ENCODE results near the gene FN1.

Gene FN1

DNA sequence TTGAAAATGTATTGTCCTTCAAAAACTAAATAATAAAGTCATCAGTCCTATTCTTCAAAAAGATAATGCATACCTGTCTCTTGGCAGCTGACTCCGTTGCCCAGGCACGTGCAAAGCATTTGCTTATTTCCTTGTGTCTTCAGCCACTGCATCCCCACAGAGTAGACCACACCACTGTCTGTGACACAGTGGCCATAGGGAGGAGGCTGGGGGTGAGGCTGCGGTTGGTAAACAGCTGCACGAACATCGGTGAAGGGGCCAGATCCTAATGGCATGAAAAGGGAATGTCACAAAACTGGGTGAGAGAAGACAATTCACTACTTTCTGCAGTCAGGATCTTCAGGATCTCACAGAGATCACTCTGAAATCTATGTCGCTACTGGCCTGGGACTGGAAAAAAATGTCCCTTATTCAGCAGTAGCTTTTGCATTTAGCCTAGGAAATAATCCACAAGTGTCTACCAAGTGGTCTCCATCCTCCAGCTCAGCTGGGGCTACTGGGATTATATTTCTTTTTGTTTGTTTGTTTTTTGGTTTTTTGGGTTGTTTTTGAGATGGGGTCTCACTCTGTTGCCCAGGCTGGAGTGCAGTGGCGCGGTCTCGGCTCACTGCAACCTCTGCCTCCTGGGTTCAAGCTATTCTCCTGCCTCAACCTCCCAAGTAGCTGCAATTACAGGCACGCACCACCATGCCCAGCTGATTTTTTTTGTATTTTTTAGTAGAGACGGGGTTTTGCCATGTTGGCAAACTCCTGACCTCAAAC, 10.7 kb downstream of the FN1 start:
- peak overlapping the region; percentile 20 for H3K4me3 ChIP-seq (ENCODE audit: low read depth, low read length)
- no peak for DNase-seq (ENCODE audit: low read depth)

DNA sequence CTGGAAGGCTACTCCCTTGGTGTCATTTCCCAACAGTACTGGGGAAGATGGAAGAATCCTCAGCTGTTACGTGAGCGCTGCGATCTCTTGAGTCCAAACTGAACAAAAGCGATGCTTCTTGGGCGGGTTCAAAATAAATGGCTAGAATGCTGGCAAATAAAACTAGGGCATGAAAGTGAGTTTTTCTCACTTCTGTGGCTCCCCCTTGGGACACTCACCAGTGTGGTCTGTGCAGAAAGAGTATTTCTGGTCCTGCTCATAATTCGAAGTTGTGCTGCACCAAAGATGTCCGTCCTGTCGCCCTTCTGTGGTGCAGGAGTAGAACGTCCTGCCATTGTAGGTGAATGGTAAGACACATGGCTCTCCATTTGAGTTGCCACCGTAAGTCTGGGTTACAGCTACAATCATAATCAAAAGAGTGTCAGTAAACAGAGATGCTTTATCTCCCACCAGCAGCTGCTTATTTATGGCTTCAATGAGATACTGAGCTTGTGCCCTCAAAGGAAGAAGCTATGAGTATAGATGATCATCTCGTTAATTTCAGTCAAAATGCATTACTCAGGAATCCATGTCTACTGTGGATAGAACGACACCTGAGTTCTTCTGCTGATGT, 11.8 kb downstream of the FN1 start:
- H3K4me3 ChIP-seq (ENCODE audit: low read depth, low read length), result peak overlapping the region; percentile 22
- DNase-seq (ENCODE audit: low read depth), result no peak

DNA sequence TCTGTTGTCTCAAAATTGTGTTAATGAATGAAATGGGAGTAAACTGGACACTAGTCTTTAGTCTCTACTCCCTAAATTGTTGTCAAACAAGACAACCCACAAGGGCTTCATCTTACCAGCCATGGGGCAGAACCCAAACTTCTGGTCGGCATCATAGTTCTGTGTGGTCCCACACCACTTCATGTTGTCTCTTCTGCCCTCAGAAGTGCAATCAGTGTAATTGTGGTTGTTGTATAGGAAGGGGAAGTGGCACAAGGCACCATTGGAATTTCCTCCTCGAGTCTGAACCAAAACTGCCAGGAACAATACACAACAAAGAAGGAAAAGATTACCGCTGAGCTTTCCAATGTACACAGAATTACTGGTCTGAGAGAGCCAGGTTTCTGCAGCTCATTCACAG, 12.6 kb downstream of the FN1 start:
- no peak for DNase-seq (ENCODE audit: low read depth)

GRCh38 chr2:215422676-215423075, 13.2 kb downstream of the FN1 start:
- no peak for DNase-seq (ENCODE audit: low read depth)
- H3K4me3 ChIP-seq (ENCODE audit: low read depth, low read length), result peak overlapping the region; percentile 9

More for the DNA sequence above, 12.6 kb downstream of the FN1 start:
- peak overlapping the region; percentile 24 for H3K4me3 ChIP-seq (ENCODE audit: low read depth, low read length)

DNA sequence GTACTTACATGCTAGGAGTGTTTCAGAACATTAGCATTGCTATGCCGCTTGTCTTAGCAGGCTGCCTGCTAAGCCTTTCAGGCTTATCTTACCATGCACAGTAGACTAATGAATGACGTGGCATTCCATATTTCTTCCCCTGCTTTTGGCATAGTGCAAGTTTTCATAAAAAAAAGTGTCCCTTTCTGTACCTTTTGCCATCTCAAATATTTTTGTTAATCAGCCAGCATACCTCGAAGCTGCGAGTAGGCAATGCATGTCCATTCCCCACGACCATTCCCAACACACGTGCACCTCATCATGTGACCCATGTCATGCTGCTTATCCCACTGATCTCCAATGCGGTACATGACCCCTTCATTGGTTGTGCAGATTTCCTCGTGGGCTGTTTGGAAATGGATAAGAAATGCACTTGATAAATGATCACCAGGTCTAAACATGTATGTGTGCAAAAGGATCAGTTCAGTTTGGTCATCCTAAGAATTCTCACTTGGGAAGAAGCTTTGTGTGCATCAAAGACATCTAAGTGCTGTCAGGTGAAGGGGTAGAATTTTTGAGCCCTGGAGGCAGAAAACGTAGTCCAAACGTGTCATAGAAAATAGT, 13.9 kb downstream of the FN1 start:
- no peak for DNase-seq (ENCODE audit: low read depth)
- H3K4me3 ChIP-seq (ENCODE audit: low read depth, low read length), result peak overlapping the region; percentile 9

GRCh38 chr2:215420471-215420935, 15.4 kb downstream of the FN1 start:
- H3K4me3 ChIP-seq (ENCODE audit: low read depth, low read length), result peak overlapping the region; percentile 12
- DNase-seq (ENCODE audit: low read depth), result no peak

DNA sequence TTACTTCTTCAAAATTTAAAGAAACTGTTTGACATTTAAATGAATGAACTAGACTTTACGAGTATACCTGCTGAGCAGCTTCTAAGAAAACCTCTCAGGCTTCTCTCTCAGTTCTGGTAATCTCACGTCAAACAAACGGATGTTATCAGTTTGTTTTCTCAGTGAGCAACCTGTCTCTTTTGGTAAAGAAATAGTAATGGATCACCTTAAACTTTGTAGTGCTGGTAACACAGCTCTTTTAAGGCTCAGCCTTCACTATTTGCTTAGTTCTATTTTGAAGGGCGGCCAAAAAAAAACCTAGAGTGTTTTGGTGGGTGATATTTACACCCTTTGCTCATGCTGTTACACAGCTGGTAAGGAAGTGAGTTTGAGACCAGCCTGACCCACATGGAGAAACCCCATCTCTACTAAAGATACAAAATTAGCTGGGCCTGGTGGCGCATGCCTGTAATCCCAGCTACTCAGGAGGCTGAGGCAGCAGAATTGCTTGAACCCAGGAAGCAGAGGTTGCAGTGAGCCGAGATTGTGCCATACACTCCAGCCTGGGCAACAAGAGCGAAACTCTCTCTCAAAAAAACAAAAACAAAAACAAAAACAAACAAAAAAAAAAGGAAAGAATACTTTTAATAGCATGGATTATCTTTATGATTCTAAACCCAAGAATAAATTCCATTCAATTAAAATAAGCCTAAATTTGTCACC, 15.9 kb downstream of the FN1 start:
- H3K4me3 ChIP-seq (ENCODE audit: low read depth, low read length), result peak overlapping the region; percentile 18
- no peak for DNase-seq (ENCODE audit: low read depth)

DNA sequence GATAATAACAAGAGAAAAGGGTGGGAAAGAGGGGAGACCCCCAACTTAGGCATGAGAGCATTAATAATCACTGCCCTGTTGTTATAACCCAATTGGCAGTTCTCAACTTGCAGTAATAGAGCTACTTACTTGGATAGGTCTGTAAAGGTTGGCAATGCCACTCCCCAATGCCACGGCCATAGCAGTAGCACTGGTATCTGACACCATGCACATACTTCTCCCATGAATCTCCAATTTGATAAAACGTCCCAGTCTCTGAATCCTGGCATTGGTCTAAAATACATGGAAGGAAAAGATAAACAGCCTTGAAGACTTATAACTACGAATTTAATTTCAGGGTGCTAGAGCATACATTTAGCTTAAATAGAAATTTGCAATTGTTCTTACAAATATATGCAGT, 16.8 kb downstream of the FN1 start:
- peak overlapping the region; percentile 18 for H3K4me3 ChIP-seq (ENCODE audit: low read depth, low read length)
- no peak for DNase-seq (ENCODE audit: low read depth)

DNA sequence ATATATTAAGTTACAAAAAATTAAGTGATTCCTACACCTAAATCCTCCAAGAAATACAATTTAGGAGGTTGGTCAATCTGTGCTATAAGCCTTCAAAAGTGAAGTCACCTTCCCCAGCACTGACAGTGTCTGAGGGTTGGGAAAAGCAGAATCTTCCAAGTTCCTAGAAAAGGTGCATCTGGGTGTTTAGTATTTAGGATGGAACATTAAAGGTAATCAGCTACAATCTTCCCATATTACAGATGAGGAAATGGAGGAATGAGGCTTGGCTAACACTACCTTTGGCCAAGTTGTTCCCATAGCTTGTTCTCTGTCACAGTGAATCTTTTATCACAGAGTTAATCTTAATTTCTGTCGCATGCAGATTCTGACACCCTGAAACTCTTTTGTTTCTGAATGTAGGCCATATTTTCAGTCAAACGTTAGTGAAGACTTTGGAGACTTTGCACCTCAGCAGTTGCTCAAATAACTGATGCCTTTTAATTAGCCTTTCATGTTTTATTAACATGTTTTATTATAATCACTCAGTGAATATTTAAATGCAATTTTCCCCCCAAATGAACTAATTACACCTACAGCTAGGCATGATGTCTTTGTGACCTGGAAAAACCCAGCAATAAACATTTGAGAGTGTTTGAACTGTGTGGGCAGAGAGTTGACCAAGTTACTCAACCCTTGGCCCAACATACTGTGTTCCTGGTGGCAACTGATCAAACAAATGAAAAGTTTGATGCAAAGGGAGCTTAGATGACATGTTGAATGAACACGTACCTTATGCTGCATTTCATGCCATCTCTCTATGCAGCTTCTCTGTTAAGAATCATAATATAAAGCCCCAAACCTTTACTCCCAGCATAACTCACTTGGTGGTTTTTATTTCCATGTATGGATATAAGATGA, 17.6 kb downstream of the FN1 start:
- no peak for DNase-seq (ENCODE audit: low read depth)
- H3K4me3 ChIP-seq (ENCODE audit: low read depth, low read length), result no peak overlapping the region

DNA sequence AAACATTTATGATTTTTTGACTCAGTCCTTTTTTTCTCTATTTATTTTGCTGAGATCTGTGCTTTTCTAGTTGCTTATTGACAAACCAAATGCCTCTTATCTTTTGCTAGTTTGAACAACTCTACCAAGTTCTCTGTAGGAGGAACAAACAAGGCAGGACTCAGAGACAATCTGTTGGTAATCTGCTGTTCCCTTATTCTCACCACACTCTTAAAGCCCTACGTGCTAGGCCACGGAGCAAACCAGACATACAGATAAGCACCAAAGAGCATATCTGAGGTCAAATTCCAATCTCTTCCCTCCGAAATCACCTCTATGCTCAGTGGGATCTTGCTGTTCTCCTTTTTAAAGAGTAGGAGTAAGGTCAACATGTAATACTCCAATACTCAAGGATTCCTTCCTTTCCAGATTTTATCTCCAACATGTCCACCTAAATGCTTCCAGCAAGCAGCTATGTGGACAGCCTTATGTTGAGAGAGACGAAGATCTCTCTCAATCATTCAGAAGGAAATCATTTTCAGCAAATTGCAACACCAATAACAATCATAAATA, 18.4 kb downstream of the FN1 start:
- peak overlapping the region; percentile 8 for H3K4me3 ChIP-seq (ENCODE audit: low read depth, low read length)
- DNase-seq (ENCODE audit: low read depth), result no peak

- no peak overlapping the region for H3K4me3 ChIP-seq (ENCODE audit: low read depth, low read length)
- no peak for DNase-seq (ENCODE audit: low read depth)
These were observed 19.2 kb downstream of the FN1 start for GRCh38 chr2:215416656-215417055.

- no peak overlapping the region for H3K4me3 ChIP-seq (ENCODE audit: low read depth, low read length)
- DNase-seq (ENCODE audit: low read depth), result no peak
These were observed 19.9 kb downstream of the FN1 start for GRCh38 chr2:215415820-215416577.

DNA sequence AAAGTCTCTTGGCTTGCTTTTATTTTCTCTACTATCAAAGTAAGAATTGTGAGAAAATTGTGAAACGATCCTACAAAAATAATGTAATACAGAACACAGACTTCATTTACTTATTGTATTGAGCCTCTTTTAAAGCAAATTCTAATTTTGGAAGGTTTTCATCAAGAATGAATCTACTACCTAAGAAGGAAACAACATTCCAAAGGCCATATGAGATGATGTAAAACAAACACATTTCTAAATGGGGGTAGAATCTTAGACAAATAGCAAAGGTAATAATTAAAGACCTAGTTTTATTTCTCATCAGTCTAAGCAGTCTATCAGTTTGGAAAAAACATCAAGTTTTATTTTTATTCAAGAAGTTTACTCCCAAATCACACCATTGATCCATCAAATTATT, 20.6 kb downstream of the FN1 start:
- no peak for DNase-seq (ENCODE audit: low read depth)

DNA sequence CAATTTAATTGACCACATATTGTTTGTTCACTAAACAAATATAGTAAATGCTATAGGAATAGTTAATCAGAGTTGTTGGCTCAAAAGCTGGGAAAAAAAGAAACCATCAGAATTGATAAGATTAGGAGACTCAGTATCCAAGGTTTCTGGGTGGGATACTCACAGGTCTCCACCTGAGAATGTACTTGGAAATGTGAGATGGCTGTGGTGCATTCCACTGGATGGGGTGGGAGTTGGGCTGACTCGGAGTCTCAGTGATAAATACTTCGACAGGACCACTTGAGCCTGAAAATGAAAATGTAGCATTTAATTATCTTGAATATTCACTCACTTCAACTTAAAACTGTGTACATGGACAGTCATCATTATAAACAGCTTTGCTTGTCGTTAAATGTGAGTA, 21.2 kb downstream of the FN1 start:
- DNase-seq (ENCODE audit: low read depth), result no peak
- no peak overlapping the region for H3K4me3 ChIP-seq (ENCODE audit: low read depth, low read length)

More for the DNA sequence above, 20.6 kb downstream of the FN1 start:
- H3K4me3 ChIP-seq (ENCODE audit: low read depth, low read length), result no peak overlapping the region

DNA sequence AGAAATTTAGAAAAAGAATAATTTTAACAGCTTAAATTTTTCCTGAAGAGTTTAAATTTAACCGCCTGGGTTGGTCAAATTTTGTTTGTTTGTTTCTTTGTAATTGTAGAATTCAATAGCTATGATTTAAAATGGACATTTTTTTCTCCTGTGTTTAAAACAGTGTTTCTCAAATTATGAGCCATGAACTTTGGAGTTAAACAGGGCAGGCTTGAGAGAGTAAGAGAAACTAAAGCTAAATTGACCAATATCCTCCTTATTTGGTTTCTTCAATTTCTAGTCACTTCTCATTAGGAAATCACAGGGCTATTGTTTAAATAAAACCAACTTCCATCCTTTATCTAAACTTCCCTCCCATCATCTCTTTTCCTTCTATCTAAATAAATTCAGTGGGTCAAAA, 21.9 kb downstream of the FN1 start:
- no peak for DNase-seq (ENCODE audit: low read depth)
- H3K4me3 ChIP-seq (ENCODE audit: low read depth, low read length), result no peak overlapping the region

GRCh38 chr2:215413484-215413777, 22.4 kb downstream of the FN1 start:
- no peak for DNase-seq (ENCODE audit: low read depth)
- no peak overlapping the region for H3K4me3 ChIP-seq (ENCODE audit: low read depth, low read length)

- H3K4me3 ChIP-seq (ENCODE audit: low read depth, low read length), result no peak overlapping the region
- DNase-seq (ENCODE audit: low read depth), result no peak
These were observed 23.7 kb downstream of the FN1 start for GRCh38 chr2:215411941-215412743.

- no peak overlapping the region for H3K4me3 ChIP-seq (ENCODE audit: low read depth, low read length)
- peak; percentile 77 for DNase-seq (ENCODE audit: low read depth)
These were observed 25.0 kb downstream of the FN1 start for GRCh38 chr2:215410932-215411285.

Measured in skeletal muscle cell (primary cell).